Endodermal cell (in vitro differentiated cells): Measurements from ENCODE around the gene ZNF337. TPM values are rescaled to one million over a fixed set of nuclear protein-coding genes. Genes with fewer than 3 reads are reported as not detected.
"Not testable (repeated sequence)": the region's sequence is repeated elsewhere in the genome, so short reads cannot be mapped to it uniquely, and the experiment has no call there.

ENCODE experiments used
- DNase-seq: peaks from one replicate; pipeline ENCODE4 v3.0.0-alpha.2; 2017
- H3K27ac ChIP-seq: 2 replicates; pipeline ENCODE4 v1.5.1; 2013; ENCODE audit warnings: mild to moderate bottlenecking, low read depth, low read length, moderate library complexity
- H3K27me3 ChIP-seq: 2 replicates; pipeline ENCODE4 v1.6.1; 2013; ENCODE audit warnings: mild to moderate bottlenecking, low read length, moderate library complexity; ENCODE audit not compliant: insufficient read depth, control insufficient read depth, poor library complexity, severe bottlenecking
- H3K36me3 ChIP-seq: 2 replicates; pipeline ENCODE4 v1.7.0; 2013; ENCODE audit warnings: mild to moderate bottlenecking, low read length, moderate library complexity; ENCODE audit not compliant: control insufficient read depth, insufficient read depth
- H3K4me1 ChIP-seq: one replicate; pipeline ENCODE4 v1.7.0; 2013; ENCODE audit warnings: low read length; ENCODE audit not compliant: control insufficient read depth, insufficient read depth
- H3K4me3 ChIP-seq: 2 replicates; pipeline ENCODE4 v1.5.1; 2013; ENCODE audit warnings: mild to moderate bottlenecking, low read length, moderate library complexity
- H3K9ac ChIP-seq: 2 replicates; pipeline ENCODE4 v1.6.1; 2013; ENCODE audit warnings: mild to moderate bottlenecking, low read length, moderate library complexity; ENCODE audit not compliant: poor library complexity, severe bottlenecking; ENCODE audit errors: extremely low read depth
- H3K9me3 ChIP-seq: 2 replicates; pipeline ENCODE4 v1.6.1; 2013; ENCODE audit warnings: mild to moderate bottlenecking, low read length, moderate library complexity; ENCODE audit not compliant: control insufficient read depth
- H3K27ac Mint-ChIP-seq: 2 replicates; pipeline ENCODE4 v1.8.0; 2020; ENCODE audit warnings: mixed read lengths
- H3K27me3 Mint-ChIP-seq: 2 replicates; pipeline ENCODE4 v1.8.0; 2021; ENCODE audit warnings: mild to moderate bottlenecking, mixed read lengths; ENCODE audit not compliant: insufficient read depth
- H3K36me3 Mint-ChIP-seq: 2 replicates; pipeline ENCODE4 v1.8.0; 2020; ENCODE audit warnings: low read depth, mixed read lengths
- H3K4me1 Mint-ChIP-seq: 2 replicates; pipeline ENCODE4 v1.8.0; 2020; ENCODE audit warnings: mixed read lengths
- H3K4me3 Mint-ChIP-seq: 2 replicates; pipeline ENCODE4 v1.8.0; 2020; ENCODE audit warnings: mild to moderate bottlenecking, moderate library complexity, mixed read lengths
- H3K9me3 Mint-ChIP-seq: 2 replicates; pipeline ENCODE4 v1.8.0; 2020; ENCODE audit warnings: mild to moderate bottlenecking, mixed read lengths
- WGBS, 2 experiments: methylation state at CpG; one replicate each; pipeline versions ENCODE4 v1.1.5 to v1.1.7; 2013; ENCODE audit warnings: missing lambda C conversion rate in 2 of 2, mixed read lengths in 1 of 2; ENCODE audit not compliant: insufficient coverage in 1 of 2, insufficient read length in 1 of 2; 5-methylcytosine and 5-hydroxymethylcytosine counted together
- total RNA-seq, 2 donors: library from RNA; stranded (reverse); fragmentation: NEBNext Ultra II Directional in 1 of 2; extraction: Animal tissue kit (Norgen Biotek cat#: 25700) in 1 of 2; gene quantifications; 2 replicates in 1 of 2; 3 replicates in 1 of 2; pipeline ENCODE4 v1.2.1, GENCODE V29; 2021
- TF ChIP-seq, protein P1 (sequence below): fragments of 200-600 bp; sonication (generic); conservative IDR thresholded peaks from 2 replicates; pipeline ENCODE4 v1.5.0; 2021; ENCODE audit warnings: antibody characterized with exemption, mild to moderate bottlenecking

The ZNF337 gene
- total RNA-seq, 2 donors from 2014 or later: 14.2 to 14.5 TPM

DNA sequence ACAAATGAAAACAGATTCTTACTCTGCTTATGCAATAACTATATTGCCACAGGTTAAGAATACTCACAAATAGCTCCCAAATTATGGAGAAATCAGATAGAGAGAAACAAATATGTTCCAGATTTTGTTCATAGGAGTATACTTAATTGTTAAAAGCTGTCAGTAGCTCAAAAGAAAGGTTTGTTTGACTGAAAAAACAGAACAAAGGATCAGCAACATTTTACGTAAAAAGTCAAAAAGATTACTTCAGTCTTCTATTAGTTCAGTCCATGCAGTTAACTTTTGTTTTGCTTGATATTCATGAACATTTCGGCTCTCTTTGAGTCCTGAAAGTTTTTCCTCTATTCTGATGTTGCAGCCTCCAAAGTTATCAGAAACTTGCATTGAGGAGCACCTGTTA lies 59.4 kb downstream of the ZNF337 start:
- no peaks in the 10 kb centered on the region for H3K27me3 Mint-ChIP-seq
- peak overlapping the region; percentile 41 for H3K4me3 ChIP-seq

DNA sequence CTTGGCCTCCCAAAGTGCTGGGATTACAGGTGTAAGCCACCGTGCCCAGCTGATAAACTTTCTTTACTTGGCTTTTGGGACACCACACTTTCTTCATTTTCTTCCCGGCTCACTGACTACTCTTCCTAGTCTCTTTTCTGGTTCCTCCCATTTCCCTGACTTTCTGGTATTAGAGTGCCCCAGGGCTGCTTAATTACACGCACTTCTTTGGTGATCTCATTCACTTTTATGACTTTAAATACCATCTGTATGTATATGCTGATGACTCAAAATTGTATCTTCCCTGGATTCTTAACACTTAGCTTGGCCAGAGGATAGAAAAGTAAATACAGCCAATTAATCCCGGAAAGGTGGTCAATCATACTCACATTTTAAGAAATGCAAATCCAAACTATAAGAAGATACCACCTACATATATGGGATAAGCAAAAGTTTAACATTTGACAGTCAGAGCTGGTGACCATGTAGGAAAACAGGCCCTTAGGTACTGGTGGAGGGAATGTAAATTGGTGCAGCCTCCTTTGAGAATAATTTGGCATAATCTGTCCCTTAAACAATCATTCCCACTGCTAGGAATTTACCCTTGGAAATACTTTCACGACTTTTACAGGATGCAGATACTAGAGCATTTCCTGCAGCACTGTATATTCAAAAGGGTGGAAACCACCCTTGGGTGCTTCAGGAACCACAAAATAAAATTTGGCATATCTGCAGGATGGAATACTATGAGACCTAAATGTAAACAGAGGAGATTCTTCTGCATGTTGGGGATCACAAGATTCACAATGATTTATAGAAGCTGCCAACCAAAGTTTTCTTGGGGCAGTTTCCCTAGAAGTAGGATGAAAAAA lies 63.5 kb downstream of the ZNF337 start:
- no peaks in the 10 kb centered on the region for H3K27me3 ChIP-seq
- no peak overlapping the region for H3K27ac Mint-ChIP-seq
- TF ChIP-seq, protein P1, sequence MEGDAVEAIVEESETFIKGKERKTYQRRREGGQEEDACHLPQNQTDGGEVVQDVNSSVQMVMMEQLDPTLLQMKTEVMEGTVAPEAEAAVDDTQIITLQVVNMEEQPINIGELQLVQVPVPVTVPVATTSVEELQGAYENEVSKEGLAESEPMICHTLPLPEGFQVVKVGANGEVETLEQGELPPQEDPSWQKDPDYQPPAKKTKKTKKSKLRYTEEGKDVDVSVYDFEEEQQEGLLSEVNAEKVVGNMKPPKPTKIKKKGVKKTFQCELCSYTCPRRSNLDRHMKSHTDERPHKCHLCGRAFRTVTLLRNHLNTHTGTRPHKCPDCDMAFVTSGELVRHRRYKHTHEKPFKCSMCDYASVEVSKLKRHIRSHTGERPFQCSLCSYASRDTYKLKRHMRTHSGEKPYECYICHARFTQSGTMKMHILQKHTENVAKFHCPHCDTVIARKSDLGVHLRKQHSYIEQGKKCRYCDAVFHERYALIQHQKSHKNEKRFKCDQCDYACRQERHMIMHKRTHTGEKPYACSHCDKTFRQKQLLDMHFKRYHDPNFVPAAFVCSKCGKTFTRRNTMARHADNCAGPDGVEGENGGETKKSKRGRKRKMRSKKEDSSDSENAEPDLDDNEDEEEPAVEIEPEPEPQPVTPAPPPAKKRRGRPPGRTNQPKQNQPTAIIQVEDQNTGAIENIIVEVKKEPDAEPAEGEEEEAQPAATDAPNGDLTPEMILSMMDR: no peak
- peaks cover 50% of the 10 kb centered on the region for H3K9me3 Mint-ChIP-seq
- no peaks in the 10 kb centered on the region for H3K4me1 ChIP-seq
- no peaks in the 10 kb centered on the region for H3K4me1 Mint-ChIP-seq
- H3K27ac ChIP-seq: no peak overlapping the region
- no peak for DNase-seq
- peaks cover 56% of the 10 kb centered on the region for H3K36me3 Mint-ChIP-seq
- H3K27me3 Mint-ChIP-seq: no peaks in the 10 kb centered on the region
- H3K4me3 ChIP-seq: no peak overlapping the region
- H3K4me3 Mint-ChIP-seq: no peak overlapping the region
- peaks cover 41% of the 10 kb centered on the region for H3K9me3 ChIP-seq
- peaks cover 17% of the 10 kb centered on the region for H3K36me3 ChIP-seq
- WGBS, 2 experiments: 91 to 92% methylated on average over 4 to 5 of the region's 5 CpGs
- H3K9ac ChIP-seq: no peak overlapping the region

More for the DNA sequence above, 59.4 kb downstream of the ZNF337 start:
- H3K36me3 Mint-ChIP-seq: peaks cover 47% of the 10 kb centered on the region
- 96 to 97% methylated on average over 2 of the region's 2 CpGs for WGBS, 2 experiments
- Histone ChIP-seq H3K27me3 (no peaks in the 10 kb centered on the region), H3K27ac (no peak overlapping the region), H3K36me3 (peaks cover 17% of the 10 kb centered on the region), H3K9me3 (peaks cover 51% of the 10 kb centered on the region), H3K9ac (no peak overlapping the region), H3K4me1 (no peaks in the 10 kb centered on the region)
- no peak overlapping the region for H3K4me3 Mint-ChIP-seq
- no peaks in the 10 kb centered on the region for H3K4me1 Mint-ChIP-seq
- no peak overlapping the region for H3K27ac Mint-ChIP-seq
- no peak for DNase-seq
- H3K9me3 Mint-ChIP-seq: peaks cover 36% of the 10 kb centered on the region
- TF ChIP-seq, protein P1: no peak

DNA sequence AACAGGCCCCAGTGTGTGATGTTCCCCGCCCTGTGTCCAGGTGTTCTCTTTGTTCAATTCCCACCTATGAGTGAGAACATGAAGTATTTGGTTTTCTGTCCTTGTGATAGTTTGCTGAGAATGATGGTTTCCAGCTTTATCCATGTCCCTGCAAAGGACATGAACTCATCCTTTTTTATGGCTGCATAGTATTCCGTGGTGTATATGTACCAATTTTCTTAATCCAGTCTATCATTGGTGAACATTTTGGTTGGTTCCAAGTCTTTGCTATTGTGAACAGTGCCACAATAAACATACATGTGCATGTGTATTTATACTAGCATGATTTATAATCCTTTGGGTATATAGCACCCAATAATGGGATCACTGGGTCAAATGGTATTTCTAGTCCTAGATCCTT lies 66.0 kb downstream of the ZNF337 start:
- not testable (repeated sequence) for H3K36me3 ChIP-seq, H3K4me3 Mint-ChIP-seq, H3K27ac Mint-ChIP-seq, H3K27me3 ChIP-seq, DNase-seq, H3K4me1 ChIP-seq, H3K4me3 ChIP-seq, H3K9ac ChIP-seq, H3K27ac ChIP-seq, H3K27me3 Mint-ChIP-seq
- H3K9me3 Mint-ChIP-seq: peaks cover 45% of the 10 kb centered on the region
- H3K36me3 Mint-ChIP-seq: peaks cover 40% of the 10 kb centered on the region
- peaks cover 11% of the 10 kb centered on the region for H3K4me1 Mint-ChIP-seq
- peaks cover 22% of the 10 kb centered on the region for H3K9me3 ChIP-seq
- whole genome bisulfite sequencing, 2 experiments: 100% methylated on average over 2 of the region's 2 CpGs; no CpG with 5 or more reads in 1 of the 2 experiments
